Skeletal muscle cell (primary cell): ENCODE data around the gene MAP7.
"Not testable (repeated sequence)": the region's sequence is repeated elsewhere in the genome, so short reads cannot be mapped to it uniquely, and the experiment has no call there.

Source experiments
- DNase-seq: peaks from one replicate; pipeline ENCODE4 v3.0.0-alpha.2; 2010; ENCODE audit warnings: low read depth
- H3K4me3 ChIP-seq: 2 replicates; pipeline ENCODE4 v1.5.1; 2011; ENCODE audit warnings: low read depth, mild to moderate bottlenecking, control low read depth, low read length, moderate library complexity

MAP7 gene

DNA sequence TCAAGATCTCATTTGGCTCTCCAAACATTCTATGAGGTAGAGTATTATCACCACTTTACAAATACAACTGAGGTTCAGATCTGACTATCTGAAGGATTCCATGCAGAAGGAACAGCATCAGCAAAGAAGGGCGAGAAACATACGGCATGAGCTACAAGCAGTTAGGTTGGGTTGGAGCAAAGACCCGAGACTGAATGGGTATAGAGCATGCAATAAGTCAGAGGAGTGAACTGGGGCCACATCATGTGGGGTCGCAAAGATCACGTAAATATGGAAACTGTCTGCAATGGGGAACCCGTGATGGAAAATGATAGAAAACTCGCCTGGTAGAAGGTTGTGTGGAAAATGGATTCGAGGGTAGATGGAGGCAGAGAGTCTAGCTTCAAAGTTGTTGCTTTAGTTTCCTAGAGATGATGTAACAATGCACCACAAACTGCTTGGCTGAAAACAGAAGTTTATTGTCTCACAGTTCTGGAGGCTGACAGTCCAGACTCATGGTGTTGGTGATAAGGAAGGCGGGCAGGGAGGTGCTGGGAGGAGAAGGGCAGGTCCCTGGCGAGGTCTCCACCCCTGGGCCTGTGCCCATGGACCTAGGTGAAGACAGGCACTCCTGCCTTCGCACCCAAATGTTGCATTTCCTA is 216.3 kb downstream of the MAP7 start:
- DNase-seq, result no peak
- no peak overlapping the region for H3K4me3 ChIP-seq

DNA sequence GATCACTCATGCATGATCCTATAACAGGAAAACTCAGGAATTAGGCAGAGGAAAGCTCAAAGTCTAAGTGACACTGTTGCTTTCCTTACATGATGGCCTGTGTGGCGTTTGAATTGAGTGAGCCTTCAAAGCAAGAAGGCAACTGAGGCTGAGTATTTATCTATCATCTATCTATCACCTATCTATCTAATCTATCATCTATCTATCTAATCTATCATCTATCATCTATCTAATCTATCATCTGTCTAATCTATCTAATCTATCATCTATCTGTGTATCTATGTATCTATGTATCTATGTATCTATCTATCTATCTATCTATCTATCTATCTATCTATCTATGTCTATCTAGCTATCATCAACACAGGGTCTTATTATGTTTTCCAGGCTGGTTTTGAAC is 218.8 kb downstream of the MAP7 start:
- no peak overlapping the region for H3K4me3 ChIP-seq
- no peak for DNase-seq

DNA sequence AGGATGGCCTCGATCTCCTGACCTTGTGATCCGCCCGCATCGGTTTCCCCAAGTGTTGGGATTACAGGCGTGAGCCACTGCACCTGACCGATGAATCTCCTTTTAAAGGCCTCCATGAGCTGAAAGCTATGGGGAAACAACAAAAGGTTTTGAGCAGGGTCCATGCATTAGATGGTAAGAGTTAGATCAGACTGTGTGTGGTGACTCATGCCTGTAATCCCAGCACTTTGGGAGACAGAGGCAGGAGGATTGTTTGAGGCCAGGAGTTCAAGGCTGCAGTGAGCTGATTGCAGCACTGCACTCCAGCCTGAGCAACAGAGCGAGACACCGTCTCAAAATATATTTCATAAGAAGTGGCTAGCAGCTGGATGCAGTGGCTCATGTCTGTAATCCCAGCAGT is 219.6 kb downstream of the MAP7 start:
- DNase-seq, result no peak
- no peak overlapping the region for H3K4me3 ChIP-seq

DNA sequence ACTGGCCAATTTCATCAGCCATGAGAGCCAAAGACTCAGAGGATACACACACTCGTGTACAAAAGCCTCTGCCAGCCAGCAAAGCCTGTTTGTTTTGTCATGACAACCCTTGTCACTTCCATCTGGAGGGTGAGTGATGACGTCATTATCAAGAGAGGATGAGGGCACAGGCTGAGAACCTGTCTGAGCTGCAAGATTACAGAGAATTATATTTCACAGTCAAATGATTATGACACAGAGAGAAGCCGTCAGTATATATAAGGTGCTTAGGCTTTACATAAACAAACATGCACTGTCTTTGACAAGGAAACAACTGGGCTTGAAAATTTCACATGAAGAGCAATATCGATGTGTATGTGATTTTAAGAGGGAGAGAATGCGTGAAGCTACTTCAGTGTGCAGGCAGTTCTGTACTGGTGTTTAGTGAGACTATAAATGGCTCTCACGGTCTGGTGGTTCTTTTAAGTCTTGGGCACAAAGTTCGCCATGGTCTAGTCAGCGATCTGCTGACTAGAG is 224.1 kb downstream of the MAP7 start:
- H3K4me3 ChIP-seq, result no peak overlapping the region
- no peak for DNase-seq

DNA sequence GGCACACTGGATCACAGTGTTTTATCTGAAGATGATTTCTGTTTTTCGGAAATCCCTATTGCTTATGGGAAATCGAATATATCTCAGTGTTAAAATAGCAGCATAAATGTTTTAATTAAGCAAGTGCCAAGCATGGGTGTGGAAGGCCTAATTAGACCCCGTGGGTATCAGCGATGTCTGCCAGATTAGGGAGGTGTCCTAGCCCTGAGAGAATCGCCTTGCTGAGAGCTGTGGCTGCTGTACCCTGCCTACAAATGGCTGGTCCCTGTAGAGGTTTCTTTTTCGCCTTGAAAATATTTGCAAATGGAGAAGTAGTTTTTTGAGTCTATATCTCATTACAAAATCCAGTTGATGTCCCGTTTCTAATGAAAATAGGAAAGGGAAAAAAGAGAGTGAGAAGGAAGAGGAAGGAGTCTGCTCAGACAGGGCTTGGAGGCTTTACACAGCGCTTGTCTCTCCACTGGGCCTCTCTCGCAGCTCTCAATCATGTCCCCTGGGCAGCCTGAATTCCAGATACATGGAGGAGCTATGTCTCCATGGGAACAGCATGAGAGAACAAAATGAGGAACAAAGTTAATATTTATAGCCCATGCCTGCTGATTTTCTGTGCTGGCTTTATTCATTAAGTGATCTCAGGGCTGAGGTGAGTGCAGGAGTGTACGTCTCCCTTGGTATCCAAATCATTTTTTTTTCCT is 225.4 kb downstream of the MAP7 start:
- DNase-seq, result no peak
- no peak overlapping the region for H3K4me3 ChIP-seq

DNA sequence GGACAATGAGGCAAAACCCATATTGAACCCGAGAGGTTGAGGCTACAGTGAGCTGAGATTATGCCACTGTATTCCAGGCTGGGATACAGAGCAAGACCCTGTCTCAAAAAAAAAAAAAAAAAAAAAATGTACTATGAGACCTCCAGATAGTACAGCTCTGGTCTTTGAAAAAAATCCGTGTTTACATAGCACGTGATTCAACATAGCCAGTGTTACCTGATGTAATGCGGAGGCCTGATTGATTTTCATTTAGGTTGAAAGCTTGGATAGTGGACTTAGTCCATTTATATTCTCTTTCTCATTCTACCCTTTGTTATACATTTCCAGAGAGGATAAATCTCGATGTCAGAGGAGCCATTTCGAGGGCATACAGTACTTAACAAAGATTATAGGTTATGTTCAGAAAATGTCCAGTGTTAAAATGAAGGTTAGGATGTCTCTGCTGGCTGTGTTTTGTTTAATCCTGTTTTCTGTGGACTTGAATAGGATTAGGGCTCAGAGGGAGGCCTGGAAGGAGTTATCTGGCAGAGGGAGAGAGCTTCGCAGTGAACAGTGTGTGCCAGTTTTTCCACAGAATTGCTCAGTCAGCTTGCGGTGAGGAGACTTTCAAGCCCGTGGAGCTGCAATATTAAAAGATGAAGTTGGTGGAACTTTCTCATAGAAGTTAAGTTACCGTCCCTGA is 226.7 kb downstream of the MAP7 start:
- no peak overlapping the region for H3K4me3 ChIP-seq
- DNase-seq, result no peak

DNA sequence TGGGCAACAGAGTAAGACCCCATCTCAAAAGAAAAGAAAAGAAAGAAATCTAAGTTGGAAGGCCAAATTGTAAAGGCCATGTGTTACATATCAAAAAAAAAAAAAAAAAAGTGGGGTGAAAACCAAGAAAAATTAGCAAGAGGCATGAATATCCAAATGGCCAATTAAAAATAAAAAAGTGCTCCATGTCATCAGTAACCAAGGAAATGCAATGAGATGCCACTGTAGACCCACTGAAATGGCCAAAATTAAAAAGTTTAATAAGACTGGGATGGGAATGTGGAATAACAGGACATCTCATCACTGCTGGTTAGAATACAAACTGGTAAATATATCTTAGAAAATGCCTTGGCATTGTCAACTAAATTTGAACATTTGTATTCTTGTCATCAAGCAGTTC is 230.5 kb downstream of the MAP7 start:
- H3K4me3 ChIP-seq, result no peak overlapping the region

DNA sequence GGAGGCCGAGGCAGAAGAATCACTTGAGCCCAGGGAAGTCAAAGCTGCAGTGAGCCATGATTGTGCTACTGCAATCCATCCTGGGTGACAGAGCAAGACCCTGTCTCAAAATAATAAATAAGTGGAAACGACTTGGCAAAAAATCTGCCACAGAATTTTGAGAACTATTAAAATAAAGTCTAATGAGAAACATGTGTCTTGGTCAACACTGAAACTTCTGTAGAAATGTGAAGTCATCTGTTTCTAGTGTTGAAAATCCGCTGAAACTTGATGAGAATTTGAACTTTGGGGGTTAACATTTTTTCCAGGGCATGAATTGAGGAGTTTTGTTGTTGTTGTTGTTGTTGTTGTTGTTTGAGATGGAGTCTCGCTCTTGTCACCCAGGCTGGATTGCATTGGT is 231.5 kb downstream of the MAP7 start:
- no peak for DNase-seq
- H3K4me3 ChIP-seq, result no peak overlapping the region

More for the DNA sequence above, 230.5 kb downstream of the MAP7 start:
- DNase-seq, result no peak

DNA sequence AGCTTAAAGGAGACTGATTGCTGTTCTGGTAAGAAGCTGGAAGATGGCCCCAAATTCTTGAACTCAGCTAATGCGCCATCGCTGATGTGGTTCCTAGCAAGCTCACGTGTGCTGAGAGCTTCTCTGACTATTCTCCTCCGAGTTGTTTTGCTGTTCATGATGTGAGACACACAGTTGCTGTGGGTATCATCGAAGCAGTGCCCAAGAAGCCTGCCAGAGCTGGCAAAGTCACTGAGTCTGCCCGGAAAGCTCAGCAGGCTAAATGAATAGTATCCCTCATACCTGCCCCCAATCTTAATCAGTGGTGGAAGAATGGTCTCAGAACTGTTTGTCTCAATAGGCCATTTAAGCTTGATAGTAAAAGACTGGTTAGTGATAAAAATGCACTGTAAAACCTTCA is 232.3 kb downstream of the MAP7 start:
- no peak overlapping the region for H3K4me3 ChIP-seq
- no peak for DNase-seq

DNA sequence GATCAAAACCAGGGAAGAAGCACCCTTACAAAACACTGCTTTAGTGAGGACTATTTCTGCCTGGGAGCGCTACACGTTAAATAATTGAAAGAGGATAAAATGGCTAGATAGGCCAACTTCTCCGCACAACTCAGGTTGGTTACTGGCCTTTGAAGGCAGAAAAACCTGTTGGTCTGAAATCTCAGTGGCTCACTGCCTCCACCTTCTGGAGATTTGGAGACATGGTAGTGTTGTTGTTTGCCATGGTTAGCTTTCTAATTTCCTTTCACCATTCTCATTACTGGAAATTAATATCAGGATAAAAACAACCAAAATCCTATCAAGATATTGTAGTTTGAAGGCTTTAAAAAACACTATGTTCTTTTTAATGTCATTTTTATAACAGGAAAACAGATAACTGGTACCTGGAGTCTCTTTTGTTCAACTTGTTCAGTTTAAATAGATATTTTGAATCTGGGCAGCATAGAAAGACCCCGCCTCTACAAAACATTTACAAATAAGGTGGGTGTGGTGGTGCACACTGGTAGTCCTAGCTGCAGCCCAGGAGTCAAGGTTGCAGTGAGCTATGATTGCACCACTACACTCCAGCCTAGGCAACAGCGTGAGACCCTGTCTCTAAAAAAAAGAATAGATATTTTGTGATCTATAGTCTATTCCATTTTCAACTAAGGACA is 233.1 kb downstream of the MAP7 start:
- no peak overlapping the region for H3K4me3 ChIP-seq
- DNase-seq, result peak; percentile 17

DNA sequence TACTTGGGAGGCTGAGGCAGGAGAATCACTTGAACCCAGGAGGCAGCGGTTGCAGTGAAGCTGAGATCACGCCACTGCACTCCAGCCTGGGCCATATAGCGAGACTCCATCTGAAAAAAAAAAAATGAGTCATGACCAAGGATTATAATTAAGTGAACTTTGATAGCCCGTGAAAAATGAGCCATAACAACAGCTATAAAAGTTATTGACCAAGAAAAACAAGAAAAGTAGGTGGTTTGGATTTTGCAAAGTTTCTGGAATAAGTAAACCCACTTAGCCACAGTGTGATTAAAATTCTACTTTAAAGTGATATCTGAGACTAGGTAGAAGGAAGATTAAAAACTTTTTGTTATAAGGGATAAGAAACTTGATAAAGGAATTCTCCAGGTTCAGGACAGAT is 234.6 kb downstream of the MAP7 start:
- no peak overlapping the region for H3K4me3 ChIP-seq
- DNase-seq, result no peak

DNA sequence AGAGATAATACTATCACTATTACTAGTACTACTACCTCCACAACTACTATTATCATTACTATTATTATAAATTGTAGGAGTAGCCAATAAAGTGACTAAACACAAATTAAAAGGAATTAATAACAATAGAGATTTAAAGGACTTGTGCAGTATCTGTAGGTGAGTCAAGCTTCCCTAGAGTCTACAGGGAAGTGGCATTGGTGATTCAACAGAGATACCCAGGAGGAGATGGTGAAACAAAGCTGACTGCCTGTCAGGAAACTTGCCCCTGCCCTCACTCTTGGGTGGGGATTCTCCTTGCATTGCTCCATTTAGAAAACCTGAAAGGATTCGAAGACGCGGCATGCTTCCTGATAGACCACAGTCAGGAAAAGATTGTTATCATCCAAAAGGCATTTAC is 237.2 kb downstream of the MAP7 start:
- DNase-seq, result no peak
- H3K4me3 ChIP-seq, result no peak overlapping the region

DNA sequence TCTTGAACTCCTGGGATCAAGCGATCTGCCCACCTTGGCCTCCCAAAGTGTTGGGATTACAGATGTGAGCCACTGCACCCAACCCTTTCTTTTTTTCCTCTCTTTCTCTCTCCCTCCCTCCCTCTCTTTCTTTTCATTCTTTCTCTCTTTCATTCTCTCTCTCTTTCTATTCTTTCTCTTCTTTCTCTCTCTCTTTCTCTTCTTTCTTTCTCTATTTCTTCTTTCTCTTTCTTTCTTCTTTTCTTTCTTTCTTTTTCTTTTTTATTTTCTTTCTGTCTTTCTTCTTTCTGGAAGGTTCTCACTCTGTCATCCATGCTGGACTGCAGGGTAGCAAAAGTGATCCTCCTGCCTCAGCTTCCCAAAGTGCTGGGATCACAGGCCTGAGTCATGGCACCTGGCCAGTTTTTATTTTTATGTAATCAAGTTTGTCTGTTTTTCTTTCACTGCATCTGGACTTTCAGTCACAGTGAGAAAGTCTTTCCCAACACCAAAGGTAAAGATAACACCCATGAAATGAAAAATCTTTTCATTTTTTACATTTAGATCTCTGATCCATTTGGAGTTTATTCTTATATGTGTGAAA is 240.4 kb downstream of the MAP7 start:
- no peak for DNase-seq
- no peak overlapping the region for H3K4me3 ChIP-seq

DNA sequence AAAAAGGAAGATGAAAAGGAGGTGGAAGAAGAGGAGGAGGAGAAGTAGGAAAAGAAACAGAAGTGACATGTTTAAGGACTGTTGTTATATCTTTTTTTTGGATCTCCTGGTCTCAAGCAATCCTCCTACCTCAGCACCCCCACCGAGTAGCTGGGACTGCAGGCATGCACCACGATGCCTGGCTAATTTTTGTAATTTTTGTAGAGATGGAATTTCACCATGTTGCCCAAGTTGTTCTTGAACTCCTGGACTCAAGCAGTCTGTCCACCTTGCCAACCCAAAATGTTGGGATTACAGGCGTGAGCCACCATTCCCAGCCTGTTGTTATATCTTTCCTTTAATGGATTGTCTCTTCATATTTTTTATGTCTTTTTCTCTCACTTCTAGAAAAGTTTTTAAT is 241.1 kb downstream of the MAP7 start:
- no peak for DNase-seq
- no peak overlapping the region for H3K4me3 ChIP-seq

DNA sequence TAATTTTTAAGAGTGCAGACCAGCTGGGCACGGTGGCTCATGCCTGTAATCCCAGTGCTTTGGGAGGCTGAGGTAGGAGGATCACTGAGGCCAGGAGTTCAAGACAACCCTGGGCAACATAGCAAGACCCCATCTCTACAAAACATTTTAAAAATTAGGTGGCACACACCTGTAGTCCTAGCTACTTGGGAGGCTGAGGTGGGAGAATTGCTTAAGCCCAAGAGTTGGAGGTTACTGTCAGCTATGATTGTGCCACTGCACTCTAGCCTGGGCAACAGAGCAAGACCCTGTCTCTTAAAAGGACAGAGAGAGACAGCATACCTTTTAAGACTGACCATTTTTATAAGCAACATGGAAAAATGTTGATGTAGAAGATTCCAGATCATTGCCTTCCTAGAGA is 241.8 kb downstream of the MAP7 start:
- DNase-seq, H3K4me3 ChIP-seq: not testable (repeated sequence)

DNA sequence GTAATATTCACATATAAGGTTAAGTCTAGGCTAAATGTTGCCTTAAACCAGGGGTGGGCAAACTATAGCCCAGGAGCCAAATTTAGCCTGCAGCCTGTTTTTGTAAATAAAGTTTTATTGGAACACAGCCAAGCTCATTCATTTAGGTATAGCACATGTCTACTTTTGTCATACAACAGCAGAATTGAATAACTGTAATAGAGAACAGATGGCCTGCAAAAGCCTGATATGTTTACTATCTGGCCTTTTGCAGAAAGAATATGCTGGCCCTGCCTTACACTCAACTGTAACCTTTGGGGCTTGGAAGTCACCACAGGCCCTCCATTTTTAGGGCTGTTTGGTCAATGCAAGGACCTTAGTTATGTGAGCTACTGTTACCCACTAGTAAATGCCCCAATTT is 242.9 kb downstream of the MAP7 start:
- no peak overlapping the region for H3K4me3 ChIP-seq
- DNase-seq, result no peak

DNA sequence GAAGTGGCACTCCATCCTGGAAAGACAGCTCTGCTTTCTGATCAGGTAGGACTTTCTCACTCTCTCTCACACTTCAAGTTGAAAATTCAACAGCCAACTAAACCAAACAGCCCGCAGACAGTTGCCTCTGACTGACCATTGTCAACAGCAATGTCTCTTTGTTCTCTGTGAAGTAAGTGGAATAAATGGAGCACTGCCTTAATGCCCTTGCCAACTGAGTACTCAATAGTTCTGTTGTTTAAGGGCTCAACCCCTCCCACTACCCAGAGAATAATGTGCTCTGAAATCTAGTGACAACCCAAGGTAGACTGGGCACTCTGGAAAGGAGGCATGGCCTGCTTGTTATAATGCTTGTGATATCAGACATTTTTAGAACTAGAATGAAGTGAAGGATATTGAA is 243.8 kb downstream of the MAP7 start:
- H3K4me3 ChIP-seq, result no peak overlapping the region
- no peak for DNase-seq

DNA sequence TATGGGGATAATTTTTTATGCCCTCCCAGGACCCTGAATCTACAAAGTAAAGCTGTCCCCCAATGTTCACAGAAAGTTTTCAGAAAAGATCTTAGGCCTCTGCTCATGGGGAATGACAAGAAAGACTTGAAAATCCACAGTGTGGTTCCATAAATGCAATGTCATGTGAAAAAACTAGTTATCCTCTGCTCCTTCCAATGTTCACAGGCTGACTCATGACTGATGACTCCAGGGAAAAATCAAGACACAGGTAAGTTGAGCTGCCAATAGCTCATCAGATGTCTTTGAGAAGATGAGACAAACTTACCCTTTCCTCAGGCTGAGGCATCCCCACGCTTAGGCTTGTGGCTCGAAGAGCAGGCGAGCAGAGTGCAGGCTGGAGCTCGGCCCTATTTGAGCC is 245.8 kb downstream of the MAP7 start:
- H3K4me3 ChIP-seq, result no peak overlapping the region
- DNase-seq, result no peak

DNA sequence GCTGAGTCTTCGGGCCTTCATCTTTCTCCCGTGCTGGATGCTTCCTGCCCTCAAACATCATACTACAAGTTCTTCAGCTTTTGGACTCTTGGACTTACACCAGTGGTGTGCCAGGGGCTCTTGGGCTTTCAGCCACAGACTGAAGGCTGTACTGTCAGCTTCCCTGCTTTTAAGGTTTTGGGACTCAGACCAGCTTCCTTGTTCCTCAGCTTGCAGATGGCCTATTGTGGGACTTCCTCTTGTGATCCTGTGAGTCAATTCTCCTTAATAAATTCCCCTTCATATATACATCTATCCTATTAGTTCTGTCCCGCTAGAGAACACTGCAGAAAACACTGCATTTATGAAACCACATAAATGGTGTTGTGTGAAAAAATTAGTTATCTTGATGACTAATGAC is 246.7 kb downstream of the MAP7 start:
- no peak for DNase-seq
- H3K4me3 ChIP-seq, result no peak overlapping the region

DNA sequence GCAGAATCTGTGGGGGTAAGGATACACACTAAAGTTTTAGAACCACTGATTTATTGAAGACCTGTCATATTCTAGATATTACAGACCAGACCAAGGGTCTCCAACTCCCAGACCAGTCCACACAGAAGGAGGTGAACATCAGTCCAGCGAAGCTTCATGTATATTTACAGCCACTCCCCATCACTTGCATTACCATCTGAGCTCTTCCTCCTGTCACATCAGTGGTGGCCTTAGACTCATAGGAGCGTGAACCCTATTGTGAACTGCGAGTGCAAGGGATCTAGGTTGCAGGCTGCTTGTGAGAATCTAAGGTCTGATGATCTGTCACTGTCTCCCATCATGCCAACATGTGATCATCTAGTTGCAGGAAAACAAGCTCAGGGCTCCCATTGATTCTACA is 255.6 kb downstream of the MAP7 start:
- DNase-seq, result no peak
- no peak overlapping the region for H3K4me3 ChIP-seq
